Measurements from ENCODE around the gene MAP6.
A peak's percentile ranks its signal among the peaks of the same experiment; 100 is the strongest.

Gene MAP6

DNA sequence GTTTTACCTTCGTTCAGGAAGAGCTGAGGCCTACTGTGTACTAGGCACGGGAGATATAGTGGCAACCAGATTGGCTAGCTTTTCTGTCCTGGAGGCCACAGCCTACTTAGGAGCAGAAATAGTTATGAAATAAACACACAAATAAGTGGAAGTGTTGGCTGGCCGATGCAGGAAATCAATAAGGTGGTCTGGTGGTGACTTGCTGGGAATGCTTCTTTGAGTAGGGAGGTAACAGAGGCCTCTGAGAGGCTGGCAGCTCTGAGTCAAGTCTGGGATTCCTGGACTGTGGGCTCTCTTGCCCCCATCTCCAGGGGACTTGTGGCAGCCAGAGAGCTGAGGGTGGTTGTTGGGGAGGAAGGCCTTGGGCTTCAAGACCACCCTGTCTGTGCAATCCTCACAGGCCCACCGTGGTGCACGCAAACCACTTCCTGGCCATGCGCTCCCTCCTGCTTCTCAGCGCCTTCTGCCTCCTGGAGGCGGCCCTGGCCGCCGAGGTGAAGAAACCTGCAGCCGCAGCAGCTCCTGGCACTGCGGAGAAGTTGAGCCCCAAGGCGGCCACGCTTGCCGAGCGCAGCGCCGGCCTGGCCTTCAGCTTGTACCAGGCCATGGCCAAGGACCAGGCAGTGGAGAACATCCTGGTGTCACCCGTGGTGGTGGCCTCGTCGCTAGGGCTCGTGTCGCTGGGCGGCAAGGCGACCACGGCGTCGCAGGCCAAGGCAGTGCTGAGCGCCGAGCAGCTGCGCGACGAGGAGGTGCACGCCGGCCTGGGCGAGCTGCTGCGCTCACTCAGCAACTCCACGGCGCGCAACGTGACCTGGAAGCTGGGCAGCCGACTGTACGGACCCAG, 102.7 kb downstream of the MAP6 start:
- no peak for DNase-seq

- no peak for DNase-seq
Observed at GRCh38 chr11:75565221-75565814, 103.5 kb downstream of the MAP6 start.

DNA sequence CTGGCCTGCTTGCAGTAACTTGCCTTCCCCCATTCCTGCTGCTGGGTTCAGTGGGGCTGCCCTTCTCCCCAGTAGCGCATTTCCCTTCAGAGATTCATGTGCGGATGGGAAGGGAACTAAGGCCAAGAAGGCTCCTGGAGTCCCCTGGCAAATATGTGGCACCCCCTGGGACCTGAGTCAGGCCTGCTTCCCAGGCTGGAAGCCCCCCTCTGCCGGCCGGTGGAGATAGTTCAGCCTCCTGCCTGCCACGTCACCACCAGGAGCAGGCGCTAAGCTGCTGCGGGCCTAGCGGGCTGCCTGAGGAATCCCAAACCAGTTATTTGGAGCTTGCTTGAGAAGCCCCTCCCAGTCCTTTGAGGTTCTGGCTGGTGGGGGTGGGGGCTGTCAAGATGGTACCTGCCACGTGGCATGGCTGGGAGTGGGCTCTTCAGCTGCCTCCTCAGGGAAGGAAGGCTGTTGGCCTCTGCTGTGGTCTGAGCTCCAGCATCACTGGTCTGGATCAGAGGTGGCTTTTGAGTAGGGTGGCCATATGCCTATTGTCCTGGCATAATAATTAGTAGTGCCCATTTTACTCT, 104.8 kb downstream of the MAP6 start:
- no peak for DNase-seq

DNA sequence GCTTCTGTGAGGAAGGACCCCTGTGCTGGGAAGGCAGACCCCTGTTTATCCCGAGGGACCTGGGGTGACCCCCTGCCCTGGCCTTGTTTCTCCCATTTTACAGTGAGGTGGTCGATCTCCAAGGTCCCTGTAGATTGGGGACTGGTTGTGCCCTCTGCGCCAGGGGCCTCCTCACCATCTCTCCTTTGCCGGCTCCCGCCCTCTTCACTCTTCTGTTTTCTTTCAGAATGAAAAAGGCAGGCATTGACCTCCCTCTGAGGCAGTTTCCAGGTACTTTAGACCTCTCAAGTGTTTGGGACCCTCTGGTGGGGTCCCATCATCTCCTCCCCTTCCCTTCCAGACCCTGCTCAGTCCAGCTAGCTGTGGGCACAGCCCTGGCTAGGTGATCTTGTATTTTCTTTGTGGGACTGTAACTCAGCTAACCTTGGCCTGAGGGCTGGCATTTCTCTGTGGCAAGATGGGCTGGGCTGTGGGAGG, 105.3 kb downstream of the MAP6 start:
- no peak for DNase-seq

GRCh38 chr11:75562836-75563484, 105.9 kb downstream of the MAP6 start:
- DNase-seq: peak; percentile 56

DNA sequence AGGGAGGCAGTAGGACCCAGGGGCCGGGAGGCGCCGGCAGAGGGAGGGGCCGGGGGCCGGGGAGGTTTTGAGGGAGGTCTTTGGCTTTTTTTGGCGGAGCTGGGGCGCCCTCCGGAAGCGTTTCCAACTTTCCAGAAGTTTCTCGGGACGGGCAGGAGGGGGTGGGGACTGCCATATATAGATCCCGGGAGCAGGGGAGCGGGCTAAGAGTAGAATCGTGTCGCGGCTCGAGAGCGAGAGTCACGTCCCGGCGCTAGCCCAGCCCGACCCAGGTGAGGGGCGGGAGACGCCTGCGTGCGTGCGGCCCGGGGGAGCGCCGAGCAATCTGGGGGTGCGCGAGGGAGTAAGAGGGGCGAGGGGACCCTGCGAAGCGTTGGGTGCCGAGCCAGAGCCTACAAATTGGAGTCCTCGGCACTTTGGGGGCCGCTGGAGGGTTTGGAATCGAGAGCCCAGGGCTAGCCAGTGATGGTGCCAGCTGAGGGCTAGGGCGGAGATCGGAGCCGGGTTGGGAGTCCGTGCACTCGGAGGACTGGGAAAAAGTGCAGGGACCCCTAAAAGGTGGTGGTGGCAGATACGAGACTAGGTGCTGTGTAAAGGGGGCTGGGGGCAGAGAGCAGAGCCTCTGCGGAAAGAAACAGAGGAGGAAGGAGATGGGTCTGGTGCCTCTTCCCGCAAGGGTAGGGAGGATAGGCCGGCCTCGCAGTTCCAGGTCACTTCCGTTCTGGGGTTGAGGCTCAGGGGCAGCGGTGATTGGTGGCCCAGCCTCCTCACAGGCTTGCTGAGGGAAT, 106.6 kb downstream of the MAP6 start, which contains the start of gene SERPINH1:
Gene SERPINH1 (plus strand): TSS at position 206 of the 788 bp plus-strand sequence. CDS start 4,097 bp downstream, outside the sequence.
- peak; percentile 89 for DNase-seq

DNA sequence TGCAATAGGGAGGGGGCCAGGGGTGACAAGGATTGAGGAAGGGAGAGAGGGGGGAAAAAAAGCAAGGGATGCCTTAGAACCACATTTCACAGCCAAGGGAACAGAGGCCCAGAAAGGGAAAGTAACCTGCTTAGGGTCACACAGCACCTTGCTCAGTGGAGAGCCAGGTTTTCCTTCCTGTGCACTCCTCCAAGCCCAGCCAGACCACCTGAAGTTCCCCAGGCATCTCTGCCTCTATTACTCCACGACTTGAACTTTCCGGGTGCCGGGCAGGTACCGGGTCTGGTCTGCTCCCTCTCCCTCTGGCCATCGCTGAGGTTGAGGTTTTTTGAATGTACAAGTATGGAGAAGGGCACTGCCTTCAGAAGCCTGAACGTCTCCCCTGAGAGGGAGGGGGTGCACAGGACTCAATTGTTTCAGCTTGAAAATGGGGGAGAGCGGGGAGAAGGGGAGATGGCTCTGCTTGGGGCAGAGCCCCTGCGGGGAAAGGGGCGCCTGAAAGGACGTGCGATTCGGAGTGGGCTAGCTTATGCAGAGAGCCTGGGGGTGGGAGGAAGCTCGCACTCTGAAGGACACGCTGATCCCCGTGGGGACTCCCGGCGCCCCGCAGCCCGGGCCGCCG, 107.3 kb downstream of the MAP6 start:
- DNase-seq: no peak

DNA sequence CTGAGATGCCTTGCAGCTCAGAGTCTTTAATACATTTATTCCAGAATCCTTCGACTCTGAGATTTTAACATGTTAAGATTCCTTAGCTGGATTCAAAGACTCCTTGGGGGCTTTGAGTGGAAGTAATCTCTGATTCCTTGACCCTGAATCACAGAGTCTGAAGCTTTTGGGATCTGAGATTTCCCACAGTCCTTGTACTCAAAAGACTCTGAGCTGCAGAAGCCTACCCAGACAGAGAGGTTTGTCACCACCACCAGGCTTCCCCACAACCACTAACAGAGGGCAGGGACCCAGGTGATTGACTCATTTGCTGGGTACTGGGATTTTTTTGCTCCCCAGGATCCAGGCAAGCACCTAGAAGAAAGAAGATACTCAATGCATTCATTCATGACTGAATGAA, 108.2 kb downstream of the MAP6 start:
- DNase-seq: no peak

- DNase-seq: peak; percentile 29
Observed at GRCh38 chr11:75558939-75559843, 109.6 kb downstream of the MAP6 start.

- DNase-seq: no peak
Observed at GRCh38 chr11:75557666-75558494, 111.0 kb downstream of the MAP6 start.

- no peak for DNase-seq
Observed at GRCh38 chr11:75556275-75556674, 112.6 kb downstream of the MAP6 start.

DNA sequence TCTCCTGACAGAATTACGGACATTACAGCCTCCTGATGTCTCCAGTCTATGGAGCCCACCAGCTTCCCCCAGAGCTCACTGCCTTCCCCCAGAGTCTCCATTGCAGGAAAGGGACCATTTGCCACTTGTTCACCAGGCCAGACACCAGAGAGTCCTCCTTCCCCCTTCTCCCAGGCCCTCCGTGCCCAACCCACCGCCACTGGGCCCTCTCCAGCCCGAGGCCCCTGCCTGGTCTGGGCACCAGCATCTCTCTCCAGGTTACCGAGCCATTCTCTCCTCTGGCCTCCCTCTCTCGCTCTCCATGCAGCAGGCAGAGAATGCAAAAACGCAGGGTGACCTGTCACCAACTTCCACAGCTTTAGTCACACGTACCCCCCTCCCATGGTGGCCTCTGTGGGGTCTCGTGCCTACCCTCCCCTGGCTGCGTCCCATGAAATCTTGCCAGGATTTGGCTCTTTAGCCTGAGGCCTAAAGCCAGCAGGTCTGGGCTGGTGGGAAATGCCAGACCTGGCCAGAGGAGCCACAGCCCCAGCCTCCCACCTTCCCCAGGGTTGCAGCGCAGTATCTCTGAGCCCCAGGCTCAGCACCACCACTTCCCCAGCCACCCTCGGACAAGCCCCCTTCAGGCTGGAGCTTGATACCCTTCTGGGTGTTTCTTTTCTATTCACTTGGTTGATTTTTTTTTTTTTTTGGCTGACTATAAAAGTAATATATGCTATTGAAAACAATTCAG, 113.6 kb downstream of the MAP6 start:
- DNase-seq: no peak

GRCh38 chr11:75554258-75555022, 114.4 kb downstream of the MAP6 start:
- peak; percentile 76 for DNase-seq

GRCh38 chr11:75553889-75554257, 115.0 kb downstream of the MAP6 start:
- DNase-seq: no peak

DNA sequence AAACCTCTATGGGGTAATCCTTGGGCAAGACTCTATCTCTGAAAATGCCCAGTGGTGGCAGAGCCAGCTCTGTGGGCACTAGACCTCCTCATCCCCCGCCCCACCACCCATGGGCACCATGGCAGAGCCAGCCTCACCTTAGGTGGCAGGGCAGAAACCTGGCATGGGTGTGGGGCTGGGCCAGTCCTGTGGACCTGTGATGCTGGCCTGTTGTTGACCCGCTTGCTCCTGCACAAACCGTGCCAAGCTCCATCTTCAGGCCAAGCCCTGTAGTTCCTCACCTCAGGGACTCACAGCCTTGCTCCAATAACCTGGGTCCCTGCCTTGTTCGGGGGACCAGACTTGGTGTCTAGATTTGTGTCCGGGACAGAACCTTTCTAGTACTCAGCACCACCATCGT, 115.7 kb downstream of the MAP6 start:
- DNase-seq: no peak

- DNase-seq: no peak
Observed at GRCh38 chr11:75549370-75549958, 119.4 kb downstream of the MAP6 start.

DNA sequence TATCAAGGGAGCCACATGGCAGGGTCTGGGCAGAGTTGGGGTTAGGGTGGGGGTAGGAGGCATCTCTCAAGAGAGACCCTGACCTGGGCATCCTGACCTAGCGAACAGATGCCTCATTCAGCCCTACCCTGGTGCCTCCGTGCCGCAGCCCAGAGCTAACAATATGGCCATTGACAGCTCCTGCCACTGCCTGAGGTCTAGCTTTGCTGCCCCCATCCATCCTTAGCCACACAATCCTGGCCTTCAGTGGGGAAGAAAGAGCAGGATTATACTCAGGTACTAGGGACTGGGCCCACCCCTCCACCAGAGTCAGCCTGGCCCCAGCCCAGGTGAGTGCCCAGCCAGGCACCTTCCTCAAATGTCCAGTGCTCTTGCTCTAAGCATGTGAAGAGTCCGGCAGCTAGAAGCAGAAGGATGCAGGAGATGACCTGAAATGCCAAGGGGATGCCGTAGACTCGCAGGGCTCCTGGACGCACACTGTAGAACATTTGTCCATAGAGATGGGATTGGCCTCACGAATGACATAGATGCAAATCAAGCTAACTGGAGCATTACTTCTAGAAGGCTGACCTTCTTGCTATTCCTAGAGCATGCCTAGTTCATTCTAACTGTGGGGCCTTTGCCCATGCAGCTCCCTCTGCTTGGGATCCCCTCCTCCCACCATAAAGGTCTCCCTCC, 120.1 kb downstream of the MAP6 start:
- DNase-seq: no peak

Data from DMS79 treated with DMSO at 0.1 percent for 48 hours (cell line).